ENCODE measurements around the gene VKORC1L1.
"Not testable (repeated sequence)": the region's sequence is repeated elsewhere in the genome, so short reads cannot be mapped to it uniquely, and the experiment has no call there.

DNA sequence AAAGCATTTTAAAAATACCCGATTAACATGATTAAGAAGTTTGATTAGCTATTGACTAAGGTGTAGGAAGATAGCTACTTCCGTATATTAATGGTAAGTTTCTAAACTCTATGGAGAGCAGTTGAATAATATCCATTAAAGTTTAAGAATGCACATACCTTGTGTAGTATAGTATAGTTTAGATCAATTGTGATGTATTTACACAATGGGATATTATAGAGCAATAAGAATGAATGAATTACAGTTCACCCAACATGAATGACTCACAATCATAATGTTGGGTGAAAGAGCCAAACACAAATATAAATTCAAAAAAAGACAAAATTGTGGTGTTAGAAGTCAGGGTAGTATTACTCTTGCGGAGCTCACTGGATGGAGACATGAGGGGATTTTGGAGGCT, 24.4 kb downstream of the VKORC1L1 start:
- TF ChIP-seq ZNF121 (CRISPR knock-in tag; IDR thresholded peaks at IDR 0.05); ELF4 (CRISPR knock-in tag; IDR thresholded peaks at IDR 0.05; ENCODE audit: low read depth); ESRRA (CRISPR knock-in tag; IDR thresholded peaks at IDR 0.05; ENCODE audit: borderline replicate concordance); SP1 (CRISPR knock-in tag; conservative IDR thresholded peaks at IDR 0.05); FOXK1 (CRISPR knock-in tag; IDR thresholded peaks at IDR 0.05); ETV6 (CRISPR knock-in tag; IDR thresholded peaks at IDR 0.05): not testable (repeated sequence)
- TF ChIP-seq, protein P1, sequence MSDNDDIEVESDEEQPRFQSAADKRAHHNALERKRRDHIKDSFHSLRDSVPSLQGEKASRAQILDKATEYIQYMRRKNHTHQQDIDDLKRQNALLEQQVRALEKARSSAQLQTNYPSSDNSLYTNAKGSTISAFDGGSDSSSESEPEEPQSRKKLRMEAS (CRISPR knock-in tag; IDR thresholded peaks at IDR 0.05) = not testable (repeated sequence)
- TF ChIP-seq, protein P2, sequence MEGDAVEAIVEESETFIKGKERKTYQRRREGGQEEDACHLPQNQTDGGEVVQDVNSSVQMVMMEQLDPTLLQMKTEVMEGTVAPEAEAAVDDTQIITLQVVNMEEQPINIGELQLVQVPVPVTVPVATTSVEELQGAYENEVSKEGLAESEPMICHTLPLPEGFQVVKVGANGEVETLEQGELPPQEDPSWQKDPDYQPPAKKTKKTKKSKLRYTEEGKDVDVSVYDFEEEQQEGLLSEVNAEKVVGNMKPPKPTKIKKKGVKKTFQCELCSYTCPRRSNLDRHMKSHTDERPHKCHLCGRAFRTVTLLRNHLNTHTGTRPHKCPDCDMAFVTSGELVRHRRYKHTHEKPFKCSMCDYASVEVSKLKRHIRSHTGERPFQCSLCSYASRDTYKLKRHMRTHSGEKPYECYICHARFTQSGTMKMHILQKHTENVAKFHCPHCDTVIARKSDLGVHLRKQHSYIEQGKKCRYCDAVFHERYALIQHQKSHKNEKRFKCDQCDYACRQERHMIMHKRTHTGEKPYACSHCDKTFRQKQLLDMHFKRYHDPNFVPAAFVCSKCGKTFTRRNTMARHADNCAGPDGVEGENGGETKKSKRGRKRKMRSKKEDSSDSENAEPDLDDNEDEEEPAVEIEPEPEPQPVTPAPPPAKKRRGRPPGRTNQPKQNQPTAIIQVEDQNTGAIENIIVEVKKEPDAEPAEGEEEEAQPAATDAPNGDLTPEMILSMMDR (IDR thresholded peaks at IDR 0.05) = not testable (repeated sequence)
- TF ChIP-seq, protein P3, sequence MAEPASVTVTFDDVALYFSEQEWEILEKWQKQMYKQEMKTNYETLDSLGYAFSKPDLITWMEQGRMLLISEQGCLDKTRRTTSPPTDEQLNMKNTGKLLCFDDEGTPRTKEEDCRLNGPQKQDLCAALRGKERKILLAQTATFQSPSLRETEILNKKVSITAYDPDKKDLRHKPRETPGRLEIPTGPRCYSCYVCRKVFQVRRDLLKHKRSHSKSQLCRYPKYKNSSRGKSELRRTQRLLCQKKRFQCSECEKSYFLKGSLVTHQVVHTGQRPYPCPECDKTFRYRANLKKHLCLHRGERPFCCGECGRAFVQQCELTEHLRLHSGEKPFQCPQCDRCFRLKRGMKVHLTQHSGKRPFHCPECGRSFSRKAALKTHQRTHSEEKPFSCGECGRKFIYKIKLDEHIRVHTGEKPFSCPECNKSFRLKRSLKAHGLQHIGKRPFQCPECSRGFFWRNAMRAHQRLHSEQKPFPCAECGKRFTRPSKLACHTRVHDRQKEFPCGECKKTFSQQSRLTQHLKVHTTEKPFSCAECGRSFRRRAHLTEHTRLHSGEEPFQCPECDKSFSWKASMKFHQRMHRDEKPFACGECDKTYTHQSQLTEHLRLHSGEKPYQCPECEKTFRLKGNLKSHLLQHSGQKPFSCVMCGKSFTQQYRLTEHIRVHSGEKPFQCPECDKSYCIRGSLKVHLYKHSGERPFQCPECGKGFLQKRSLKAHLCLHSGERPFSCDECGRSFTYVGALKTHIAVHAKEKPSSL (CRISPR knock-in tag; conservative IDR thresholded peaks at IDR 0.05) = not testable (repeated sequence)
- TF ChIP-seq, protein P4, sequence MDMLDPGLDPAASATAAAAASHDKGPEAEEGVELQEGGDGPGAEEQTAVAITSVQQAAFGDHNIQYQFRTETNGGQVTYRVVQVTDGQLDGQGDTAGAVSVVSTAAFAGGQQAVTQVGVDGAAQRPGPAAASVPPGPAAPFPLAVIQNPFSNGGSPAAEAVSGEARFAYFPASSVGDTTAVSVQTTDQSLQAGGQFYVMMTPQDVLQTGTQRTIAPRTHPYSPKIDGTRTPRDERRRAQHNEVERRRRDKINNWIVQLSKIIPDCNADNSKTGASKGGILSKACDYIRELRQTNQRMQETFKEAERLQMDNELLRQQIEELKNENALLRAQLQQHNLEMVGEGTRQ (CRISPR knock-in tag; IDR thresholded peaks at IDR 0.05) = not testable (repeated sequence)
- TF ChIP-seq, protein P5, sequence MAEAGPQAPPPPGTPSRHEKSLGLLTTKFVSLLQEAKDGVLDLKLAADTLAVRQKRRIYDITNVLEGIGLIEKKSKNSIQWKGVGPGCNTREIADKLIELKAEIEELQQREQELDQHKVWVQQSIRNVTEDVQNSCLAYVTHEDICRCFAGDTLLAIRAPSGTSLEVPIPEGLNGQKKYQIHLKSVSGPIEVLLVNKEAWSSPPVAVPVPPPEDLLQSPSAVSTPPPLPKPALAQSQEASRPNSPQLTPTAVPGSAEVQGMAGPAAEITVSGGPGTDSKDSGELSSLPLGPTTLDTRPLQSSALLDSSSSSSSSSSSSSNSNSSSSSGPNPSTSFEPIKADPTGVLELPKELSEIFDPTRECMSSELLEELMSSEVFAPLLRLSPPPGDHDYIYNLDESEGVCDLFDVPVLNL (CRISPR knock-in tag; IDR thresholded peaks at IDR 0.05; ENCODE audit: borderline replicate concordance, low read depth) = not testable (repeated sequence)
- TF ChIP-seq, protein P6, sequence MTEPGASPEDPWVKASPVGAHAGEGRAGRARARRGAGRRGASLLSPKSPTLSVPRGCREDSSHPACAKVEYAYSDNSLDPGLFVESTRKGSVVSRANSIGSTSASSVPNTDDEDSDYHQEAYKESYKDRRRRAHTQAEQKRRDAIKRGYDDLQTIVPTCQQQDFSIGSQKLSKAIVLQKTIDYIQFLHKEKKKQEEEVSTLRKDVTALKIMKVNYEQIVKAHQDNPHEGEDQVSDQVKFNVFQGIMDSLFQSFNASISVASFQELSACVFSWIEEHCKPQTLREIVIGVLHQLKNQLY (CRISPR knock-in tag; IDR thresholded peaks at IDR 0.05) = not testable (repeated sequence)

All from WTC11 (cell line).